Right lobe of liver (tissue), 4 donors: ENCODE data around the gene OSBP.

Experiments
- CTCF ChIP-seq, 4 donors: fragments of 200-600 bp in 3 of 4; fragments of 450-650 bp in 1 of 4; IDR thresholded peaks; one replicate each; pipeline versions ENCODE4 v1.5.1 to v1.8.0; 2016 to 2022; ENCODE audit warnings: antibody characterized with exemption in 4 of 4, mild to moderate bottlenecking in 2 of 4
- POLR2A ChIP-seq: fragments of 450-650 bp; IDR thresholded peaks from one replicate; pipeline ENCODE4 v1.6.1; 2017; ENCODE audit warnings: antibody characterized with exemption, mild to moderate bottlenecking
- donor health status: DM: no; HTN: no; CAD: no.
- donor health status: DM: no; HTN: no; CAD: no.
- donor health status: DM: no; HTN: yes; CAD: no.

- TF ChIP-seq CTCF (IDR thresholded peaks at IDR 0.05), result no peak
- TF ChIP-seq POLR2A, result no peak
These were observed 25.6 kb upstream of the OSBP start for GRCh38 chr11:59641156-59641555.
